GM23248 (cell line): Measurements from ENCODE around the gene NPY5R.

Source experiments
- EZH2 ChIP-seq: fragments of 200-600 bp; sonication (generic); IDR thresholded peaks from 2 replicates; pipeline ENCODE4 v1.6.1; 2018; ENCODE audit warnings: antibody characterized with exemption, mild to moderate bottlenecking; ENCODE audit not compliant: insufficient read depth, poor library complexity, severe bottlenecking
- EZH2phosphoT487 ChIP-seq: fragments of 200-600 bp; sonication (generic); IDR thresholded peaks from 2 replicates; pipeline ENCODE4 v1.6.1; 2018; ENCODE audit warnings: antibody characterized with exemption, moderate library complexity, mild to moderate bottlenecking, low read depth; ENCODE audit not compliant: insufficient read depth

- TF ChIP-seq EZH2, result no peak
- no peak for TF ChIP-seq EZH2phosphoT487
Observed at GRCh38 chr4:163400911-163401310, 57.2 kb downstream of the NPY5R start.
